Left ventricle myocardium superior (tissue), 1 donor: ENCODE measurements around the gene ISOC1. TPM values are rescaled to one million over a fixed set of nuclear protein-coding genes. Genes with fewer than 3 reads are reported as not detected.

Experiments
- ATAC-seq: fragments of 200-7000 bp; cut with Tn5 transposase; one replicate; pipeline ENCODE4 v1.9.1; 2020; ENCODE audit warnings: mild to moderate bottlenecking, moderate library complexity
- DNase-seq: peaks from one replicate; pipeline ENCODE4 v3.0.0-alpha.2; 2020
- intact Hi-C: fragments of 100-400 bp; cut with micrococcal nuclease; formaldehyde crosslinking; loops from one replicate; pipeline ENCODE4 v1.11.0; 2022
- total RNA-seq: library from RNA; stranded (reverse); fragmentation: NEBNext Ultra II Directional; extraction: Animal tissue kit (Norgen Biotek cat#: 25700); gene quantifications from one replicate; pipeline ENCODE4 v1.2.1, GENCODE V29; 2021
- donor health status: DM: no; HTN: yes; CAD: no; lungs with severe emphysema.

Gene ISOC1
- total RNA-seq, 1 donor from 2014 or later: 142 TPM

DNA sequence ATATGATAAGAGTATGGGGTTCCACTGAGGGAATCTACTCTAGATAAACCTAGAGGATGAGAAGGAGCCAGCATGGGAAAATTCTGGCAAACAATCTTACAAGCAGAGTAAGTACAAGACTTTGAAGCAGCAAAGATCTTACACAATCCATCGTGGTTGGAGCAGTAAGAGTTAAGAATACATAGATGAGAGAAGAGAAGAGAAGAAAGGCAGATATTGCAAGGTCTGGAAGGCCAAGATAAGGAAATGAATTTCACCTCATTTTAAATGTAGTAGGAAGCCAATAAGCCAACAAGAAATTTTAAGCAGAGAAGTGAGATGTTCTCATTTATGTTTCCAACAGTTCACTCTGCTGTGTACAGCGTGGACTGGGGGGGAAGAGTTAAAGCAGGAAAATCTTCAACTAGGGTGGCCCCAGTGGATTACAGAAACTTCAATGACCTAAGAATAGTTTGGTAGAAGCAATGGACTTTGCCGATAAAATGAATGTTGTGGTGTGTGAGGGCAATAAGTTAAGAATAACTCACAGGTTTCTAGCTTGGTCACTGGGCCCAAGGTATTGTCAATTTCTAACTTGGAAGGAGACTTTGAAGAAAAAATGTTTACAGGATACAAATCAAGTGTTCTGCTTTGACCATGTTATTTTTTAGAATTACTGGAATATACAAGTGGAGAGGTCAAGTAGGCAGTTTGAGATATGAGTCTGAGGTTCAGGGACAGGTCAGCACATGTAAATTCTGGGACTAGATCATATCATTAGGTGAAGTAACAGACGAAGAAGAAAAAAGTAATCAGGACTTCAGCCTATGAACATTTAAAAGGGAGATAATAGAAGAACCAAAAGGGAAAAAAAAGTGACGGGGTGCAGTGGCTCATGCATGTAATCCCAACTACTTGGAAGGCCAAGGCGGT lies 12.1 kb upstream of the ISOC1 start:
- ATAC-seq (no peak), DNase-seq (no peak)
- intact Hi-C loops: no loop called here

DNA sequence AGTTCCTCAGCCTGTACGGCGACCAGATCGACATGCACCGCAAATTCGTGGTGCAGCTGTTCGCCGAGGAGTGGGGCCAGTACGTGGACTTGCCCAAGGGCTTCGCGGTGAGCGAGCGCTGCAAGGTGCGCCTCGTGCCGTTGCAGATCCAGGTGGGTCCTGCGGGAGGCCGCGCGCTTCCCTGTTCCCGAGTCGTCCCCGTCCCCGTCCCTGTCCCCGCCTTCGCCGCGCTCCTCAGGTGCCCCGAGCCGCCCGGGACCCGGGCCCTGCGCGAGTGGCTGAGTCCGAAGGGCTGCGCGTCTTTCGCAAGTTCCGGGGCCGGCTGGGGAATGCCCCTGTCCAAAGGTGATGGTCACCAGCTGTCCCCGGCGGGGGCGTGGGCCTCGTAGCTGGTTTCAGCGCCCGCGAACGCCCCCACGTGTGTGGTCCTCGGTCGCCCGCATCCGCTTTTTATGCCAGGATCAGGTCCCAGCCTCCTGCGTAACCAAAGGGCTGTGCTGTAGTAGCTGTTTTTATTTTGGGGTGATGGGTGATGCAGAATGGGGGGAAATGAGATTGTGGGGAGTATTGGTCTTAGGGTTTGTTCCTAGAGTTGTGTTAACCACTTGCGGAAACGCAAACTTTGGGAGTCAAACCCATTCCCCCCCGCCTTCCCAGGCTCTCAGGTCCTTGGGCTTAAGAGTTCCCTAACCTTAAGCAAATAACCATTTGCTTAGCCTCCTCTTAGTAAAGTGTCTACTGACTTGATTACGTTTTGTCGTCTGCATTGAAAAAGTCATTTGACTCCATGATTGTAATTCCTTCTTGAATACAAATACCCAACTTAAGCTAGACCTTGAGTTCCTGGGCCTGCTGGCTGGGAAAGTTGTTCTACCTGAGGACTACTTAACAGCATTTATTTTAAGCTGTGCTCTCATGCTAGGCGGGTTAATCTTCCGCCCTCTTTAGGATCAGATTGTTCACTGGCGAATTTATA lies 663 bp downstream of the ISOC1 start:
- intact Hi-C loops: no loop called here
- peak; percentile 63 for ATAC-seq

DNA sequence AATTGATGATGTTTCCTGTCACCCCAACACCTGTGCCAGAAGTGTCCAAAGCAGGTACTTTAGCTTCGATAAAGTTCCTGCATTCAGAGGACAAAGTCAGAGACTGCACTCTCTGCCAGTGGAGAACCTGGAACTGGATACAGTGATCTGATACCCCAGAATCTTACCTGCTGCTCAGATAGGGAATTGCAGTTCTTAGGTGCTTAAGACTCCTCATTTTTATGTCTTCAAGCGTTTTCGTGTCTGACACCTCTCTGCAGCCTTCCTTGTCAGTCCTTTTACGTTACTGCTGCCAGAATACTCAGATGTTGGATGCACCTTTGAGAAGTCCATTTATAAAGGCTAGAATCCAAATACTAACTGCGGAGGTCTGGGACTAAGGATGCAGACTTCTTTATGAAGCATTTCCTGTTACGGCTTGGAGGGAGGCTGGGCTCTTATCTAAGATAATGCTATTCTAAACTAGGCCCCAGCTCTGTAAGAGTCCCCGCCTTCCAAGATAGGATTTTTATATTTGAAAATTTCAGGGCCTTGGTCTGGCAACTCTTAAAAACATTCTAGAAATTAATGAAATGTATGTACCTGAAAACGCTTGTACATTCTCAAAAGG lies 1.9 kb downstream of the ISOC1 start:
- ATAC-seq (no peak), DNase-seq (no peak)
- intact Hi-C loops: no loop called here

More for the DNA sequence above, 663 bp downstream of the ISOC1 start:
- DNase-seq: peak; percentile 85

DNA sequence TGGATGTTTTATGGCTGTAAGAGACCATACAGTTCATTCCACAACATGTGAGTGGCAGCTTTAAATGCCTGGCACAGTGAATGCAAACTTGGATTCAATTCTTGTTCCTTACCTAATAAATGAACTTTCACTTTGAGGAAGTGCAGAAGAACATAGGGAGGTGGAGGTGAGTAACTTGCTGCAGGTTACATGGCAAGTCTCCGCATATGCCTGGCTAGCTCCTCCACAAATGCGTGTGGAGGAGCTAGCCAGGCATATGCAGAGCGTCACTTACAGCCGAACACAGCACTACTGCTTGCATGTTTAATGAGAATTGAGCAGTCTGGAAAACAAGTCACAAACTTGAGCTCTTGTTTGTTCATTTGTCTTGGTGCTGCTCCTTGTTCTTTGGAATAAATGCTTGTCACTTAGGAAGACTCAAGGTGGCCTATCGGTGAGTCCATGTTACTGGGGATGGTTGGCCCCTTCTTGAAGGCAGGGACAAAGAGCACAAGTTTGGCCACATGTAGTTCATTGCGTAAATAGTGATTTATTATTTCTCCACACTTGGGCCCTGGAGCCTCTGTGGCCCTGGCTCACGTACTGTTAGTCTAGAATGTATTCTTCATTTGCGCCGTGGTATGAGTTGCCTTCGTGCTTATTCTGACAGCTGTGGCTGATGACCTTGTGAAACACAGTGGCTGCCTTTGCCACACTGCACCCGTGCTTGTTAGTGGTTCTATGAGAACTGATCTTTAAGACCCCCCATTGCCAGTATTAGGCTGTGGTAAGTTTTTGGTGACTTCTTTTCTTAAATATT lies 3.1 kb downstream of the ISOC1 start:
- DNase-seq (peak; percentile 42), ATAC-seq (no peak)
- intact Hi-C loops: no loop called here

DNA sequence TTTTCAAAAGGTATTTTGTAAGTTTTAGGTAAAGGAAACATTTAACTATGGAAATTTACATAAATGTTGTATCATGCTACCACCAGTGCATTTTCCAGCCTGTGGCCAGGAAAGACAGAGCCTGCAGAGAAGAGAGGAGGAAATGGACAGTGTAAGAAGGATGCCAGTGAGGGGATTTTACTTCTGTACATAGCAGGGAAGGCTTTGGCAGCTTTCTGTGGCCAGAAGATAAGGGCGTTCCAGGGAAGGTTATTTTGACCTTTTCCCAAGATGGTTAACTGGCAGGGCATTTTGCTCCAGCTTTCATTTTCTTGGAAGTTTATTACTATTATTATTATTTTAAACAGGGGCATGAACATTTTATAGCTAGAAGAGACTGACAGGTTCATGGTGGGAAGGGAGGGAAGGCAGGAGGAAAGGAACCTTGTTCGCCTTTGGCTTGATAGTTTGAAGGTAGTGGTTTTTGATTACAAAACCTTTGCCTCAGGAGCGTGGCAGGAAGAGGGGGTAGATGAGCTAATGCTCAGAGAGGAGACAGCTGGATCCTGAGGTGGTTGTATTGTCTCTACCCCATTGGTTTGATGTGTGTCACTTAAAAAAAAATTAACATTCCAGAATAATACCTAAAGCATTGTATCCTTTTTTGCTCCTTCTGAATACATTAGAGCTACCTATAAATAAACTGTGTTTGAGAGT lies 4.1 kb downstream of the ISOC1 start:
- intact Hi-C loops: no loop called here
- DNase-seq (no peak), ATAC-seq (no peak)

DNA sequence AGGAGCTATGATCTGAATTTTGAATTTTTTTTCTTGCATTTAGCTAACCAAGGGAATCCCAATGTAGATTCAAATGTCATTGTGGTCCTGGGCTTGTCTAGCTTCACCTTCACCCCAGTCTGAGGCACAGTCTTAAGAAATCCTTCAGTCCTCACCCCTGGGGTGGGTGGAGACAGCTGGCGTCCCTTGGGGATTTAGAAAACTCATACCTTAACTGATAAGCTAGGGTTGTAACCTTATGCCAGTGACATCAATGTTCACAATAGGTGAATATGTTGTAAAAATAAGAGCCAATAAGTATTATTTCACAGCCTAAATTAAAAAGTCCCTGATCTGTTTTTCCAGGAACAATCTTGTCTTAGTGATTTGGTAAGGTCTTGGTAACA lies 4.6 kb downstream of the ISOC1 start:
- intact Hi-C loops: no loop called here
- DNase-seq (no peak), ATAC-seq (no peak)

DNA sequence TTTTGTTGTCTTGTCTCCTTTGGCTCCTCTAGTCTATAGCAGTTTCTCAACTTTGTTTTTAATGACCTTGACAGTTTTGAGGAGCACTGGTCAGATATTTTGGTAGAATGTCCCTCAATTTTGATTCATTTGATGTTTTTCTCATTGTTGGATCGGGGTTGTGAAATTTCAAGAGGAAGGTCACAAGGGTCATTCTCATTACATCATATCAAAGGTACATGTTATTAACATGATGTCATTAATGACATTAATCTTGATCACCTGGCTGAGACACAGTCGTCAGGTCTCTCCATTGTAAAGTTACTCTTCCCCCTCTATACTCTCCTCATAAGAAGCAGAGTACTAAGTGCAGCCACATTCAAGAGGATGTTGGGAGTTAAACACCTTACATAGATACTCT lies 7.2 kb downstream of the ISOC1 start:
- ATAC-seq (no peak), DNase-seq (no peak)
- intact Hi-C loops: no loop called here

DNA sequence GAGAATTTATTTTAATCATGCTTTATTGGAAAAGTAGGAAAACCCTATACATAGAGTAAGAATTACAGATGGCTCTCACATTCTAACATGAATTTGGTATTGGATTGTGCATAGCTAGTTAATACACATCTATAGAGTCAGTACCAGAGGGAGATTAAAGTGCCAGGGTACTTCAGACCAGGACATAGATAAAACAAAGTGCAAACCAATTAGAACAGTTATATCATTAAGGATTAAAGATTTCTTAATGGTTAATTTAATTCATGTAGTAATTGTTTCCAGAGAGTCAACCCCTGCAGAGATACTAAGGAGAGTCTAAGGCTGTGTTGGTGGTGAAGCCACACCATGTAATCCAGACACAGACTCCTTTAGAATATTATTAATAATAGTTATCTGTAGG lies 8.8 kb downstream of the ISOC1 start:
- intact Hi-C loops: no loop called here
- no peak for DNase-seq

DNA sequence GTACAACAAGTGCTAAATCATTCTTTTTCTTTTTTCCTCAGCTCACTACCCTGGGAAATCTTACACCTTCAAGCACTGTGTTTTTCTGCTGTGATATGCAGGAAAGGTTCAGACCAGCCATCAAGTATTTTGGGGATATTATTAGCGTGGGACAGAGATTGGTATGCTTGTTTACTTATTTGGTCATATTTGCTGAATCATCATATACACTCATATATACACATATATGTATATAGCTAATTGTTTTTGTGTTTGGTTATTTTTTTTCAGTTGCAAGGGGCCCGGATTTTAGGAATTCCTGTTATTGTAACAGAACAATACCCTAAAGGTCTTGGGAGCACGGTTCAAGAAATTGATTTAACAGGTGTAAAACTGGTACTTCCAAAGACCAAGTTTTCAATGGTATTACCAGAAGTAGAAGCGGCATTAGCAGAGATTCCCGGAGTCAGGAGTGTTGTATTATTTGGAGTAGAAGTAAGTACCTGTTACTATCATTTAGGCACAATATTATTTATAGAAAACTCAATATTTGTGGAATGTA lies 10.4 kb downstream of the ISOC1 start:
- intact Hi-C loops: no loop called here
- ATAC-seq (no peak), DNase-seq (no peak)

More for the DNA sequence above, 8.8 kb downstream of the ISOC1 start:
- no peak for ATAC-seq

DNA sequence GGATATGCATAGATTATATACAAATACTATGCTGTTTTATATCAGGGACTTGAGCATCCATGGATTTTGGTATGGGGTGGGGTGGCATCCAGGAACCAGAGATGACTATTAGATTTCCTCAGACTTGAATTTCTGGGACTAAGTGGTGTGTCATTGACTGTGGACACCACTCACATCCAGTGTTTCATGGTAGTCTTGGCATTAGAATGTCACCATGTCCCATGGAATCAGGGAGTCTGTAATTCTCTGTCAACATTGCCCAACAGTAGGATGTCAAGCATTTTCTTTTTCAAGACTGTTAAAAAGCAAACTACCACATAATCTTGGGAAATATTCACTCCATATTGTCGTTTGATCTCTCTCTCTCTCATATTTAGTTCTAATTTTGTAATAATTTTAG lies 13.1 kb downstream of the ISOC1 start:
- intact Hi-C loops: no loop called here
- DNase-seq (no peak), ATAC-seq (no peak)

DNA sequence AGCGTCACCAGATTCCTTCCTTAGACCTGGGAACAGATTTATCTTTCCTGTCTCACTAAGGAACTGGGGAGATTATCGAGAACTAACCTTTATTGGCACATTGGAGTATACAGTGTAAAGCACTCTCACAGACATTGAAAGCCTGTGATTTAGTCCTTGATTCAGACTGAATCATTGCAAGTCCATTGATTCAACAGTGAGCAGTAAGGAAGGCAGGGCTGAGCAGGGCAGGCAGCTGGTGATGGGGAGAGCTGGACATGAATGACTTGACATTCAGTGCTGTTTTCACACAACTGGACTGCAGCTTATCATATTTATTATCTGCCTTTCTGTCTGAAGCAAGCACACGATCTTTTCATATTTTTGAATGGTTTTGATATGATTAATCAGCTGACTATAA lies 16.2 kb downstream of the ISOC1 start:
- intact Hi-C loops: loop anchor here (10.0 kb wide), 1 partner anchor 206 kb away; no protein-coding TSS in a partner anchor
- ATAC-seq: peak; percentile 22
- DNase-seq: no peak

DNA sequence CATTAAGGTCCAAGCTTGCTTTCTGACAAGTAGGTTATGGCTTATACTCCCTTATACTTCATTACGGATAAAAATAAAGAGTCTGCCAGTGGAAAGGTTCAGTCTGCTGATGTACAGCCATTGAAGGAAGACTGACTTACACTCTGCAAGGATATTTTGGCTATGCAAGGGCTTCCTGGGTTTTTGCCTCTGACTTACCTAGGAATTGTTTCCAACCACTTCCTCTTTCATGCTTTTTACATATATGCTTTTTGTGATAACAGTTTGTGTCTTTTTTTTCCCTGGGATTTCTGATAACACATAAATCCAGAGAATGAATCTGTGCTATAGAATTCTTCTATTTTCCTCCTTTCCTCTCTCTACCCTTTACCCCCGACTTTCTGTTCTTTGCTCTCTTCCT lies 16.8 kb downstream of the ISOC1 start:
- ATAC-seq (peak; percentile 30), DNase-seq (no peak)
- intact Hi-C loops: loop anchor here (10.0 kb wide), 1 partner anchor 207 kb away; no protein-coding TSS in a partner anchor

DNA sequence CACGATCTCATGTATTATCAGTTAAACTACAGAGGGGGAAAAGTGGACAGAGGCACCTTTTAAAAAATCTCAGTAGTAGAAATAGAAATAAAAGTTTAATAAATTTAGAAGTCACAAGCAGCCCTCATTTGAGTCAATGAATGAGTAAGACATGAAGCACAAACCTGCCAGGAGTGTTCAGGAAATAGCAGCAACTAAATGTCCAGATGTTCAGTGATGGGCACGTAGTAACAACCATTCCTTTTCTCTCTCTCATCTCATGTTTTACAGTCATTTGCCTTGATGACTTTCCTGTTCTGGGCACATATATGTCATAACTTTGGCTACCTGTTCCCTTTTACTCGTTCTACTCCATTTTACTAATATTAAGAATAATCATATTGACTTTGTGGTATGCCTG lies 17.7 kb downstream of the ISOC1 start:
- ATAC-seq (no peak), DNase-seq (no peak)
- intact Hi-C loops: loop anchor here (10.0 kb wide), 1 partner anchor 207 kb away; no protein-coding TSS in a partner anchor

DNA sequence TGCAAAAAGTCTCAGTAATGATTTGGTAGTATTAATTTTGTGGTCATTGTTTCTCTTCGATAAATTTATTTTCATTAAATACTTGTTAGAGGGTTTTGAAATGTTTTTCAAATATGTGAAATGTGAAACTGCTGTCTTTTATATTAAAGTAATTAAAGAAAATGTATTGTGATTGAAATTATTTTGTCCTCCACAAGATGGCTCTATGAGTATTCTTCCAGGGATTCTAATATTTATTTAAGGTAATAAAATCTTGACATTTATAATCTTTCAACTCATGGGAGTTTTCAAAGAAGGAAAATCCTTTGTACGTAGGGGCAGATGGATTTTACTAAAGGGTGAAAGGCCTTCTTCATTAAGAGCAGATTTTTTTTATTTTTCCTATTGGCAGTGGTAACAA lies 19.3 kb downstream of the ISOC1 start:
- no peak for ATAC-seq
- intact Hi-C loops: loop anchor here (10.0 kb wide), 1 partner anchor 209 kb away; no protein-coding TSS in a partner anchor

DNA sequence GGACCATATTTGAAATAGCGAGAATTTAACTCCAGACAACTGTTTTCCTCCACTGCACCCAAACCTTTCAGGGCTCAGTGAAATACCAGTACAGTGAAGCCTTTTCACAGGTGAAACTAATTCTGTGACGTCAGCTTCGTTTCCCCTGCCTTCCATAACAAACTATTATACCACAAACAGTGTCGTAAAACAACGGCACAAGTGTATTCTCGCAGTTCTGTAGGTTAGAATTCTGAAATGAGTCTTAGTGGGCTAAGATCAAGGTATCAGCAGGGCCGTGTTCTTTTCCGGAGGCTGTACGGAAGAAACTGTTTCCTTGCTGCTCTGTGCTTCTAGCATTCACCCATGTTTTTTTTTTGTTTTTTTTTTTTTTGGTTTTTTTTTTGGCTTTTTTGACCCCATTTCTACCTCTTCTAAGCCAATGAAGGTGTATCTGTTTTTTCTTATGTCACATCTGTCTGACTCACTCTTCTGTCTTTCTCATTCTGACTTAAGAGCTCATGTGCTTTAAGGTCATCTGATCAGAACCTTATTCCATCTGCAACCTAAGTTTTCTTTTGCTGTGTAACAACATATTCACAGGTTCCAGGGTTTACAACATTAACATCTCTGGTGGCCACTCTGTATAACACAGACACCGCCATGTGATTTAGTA lies 20.1 kb downstream of the ISOC1 start:
- intact Hi-C loops: loop anchor here (10.0 kb wide), 1 partner anchor 210 kb away; no protein-coding TSS in a partner anchor

More for the DNA sequence above, 19.3 kb downstream of the ISOC1 start:
- DNase-seq: no peak

DNA sequence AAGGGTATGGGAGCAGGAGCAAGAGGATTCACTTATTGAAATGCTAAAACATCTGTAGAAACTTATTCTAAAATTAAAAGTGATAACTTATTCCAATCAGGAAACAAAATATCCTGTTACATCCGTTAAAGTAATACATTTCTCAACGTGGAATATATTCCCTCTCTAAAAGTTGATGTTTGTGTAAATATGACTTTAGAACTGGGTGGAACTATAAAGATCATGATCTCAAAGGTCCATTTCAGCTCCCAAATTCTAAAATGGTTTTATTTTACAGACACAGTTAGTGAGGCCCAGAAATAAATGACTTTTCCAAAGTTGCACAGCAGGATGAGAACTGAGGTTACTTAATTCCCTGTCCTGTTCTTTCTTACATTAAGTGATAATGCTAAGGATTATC lies 21.1 kb downstream of the ISOC1 start:
- ATAC-seq (no peak), DNase-seq (no peak)
- intact Hi-C loops: loop anchor here (10.0 kb wide), 1 partner anchor 211 kb away; no protein-coding TSS in a partner anchor

More for the DNA sequence above, 20.1 kb downstream of the ISOC1 start:
- no peak for ATAC-seq
- DNase-seq: no peak

DNA sequence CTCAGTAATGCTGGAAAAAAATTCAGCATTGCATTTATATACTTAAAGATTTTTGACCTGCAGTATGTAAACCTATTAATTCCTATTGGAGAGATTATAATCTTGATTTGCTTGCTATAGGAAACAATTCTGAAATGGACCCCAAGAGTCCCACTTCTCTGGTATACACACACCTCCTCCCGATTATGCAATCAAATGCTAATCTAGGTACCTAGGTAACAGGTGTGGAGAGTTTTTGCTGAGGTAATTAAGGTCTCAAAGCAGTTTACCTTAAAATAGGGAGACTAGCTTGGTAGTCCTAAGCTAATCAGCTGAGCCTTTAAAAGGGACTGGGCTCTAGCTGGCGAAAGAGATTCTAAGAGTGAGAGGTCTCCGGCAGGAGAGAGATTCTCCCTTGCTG lies 22.2 kb downstream of the ISOC1 start:
- no peak for ATAC-seq
- DNase-seq: no peak
- intact Hi-C loops: loop anchor here (10.0 kb wide), 1 partner anchor 212 kb away; no protein-coding TSS in a partner anchor
